Colonic mucosa (tissue), 4 donors: ENCODE results near the gene WDR7. TPM values are rescaled to one million over a fixed set of nuclear protein-coding genes. Genes with fewer than 3 reads are reported as not detected.

ENCODE experiments used
- DNase-seq: peaks from one replicate; pipeline ENCODE4 v3.0.0-alpha.2; 2020
- H3K27ac ChIP-seq: fragments of 200-600 bp; one replicate; pipeline ENCODE4 v1.8.0; 2021
- H3K27me3 ChIP-seq: fragments of 200-600 bp; one replicate; pipeline ENCODE4 v1.8.0; 2021
- H3K36me3 ChIP-seq: fragments of 200-600 bp; one replicate; pipeline ENCODE4 v1.8.0; 2021
- H3K4me1 ChIP-seq: fragments of 200-600 bp; one replicate; pipeline ENCODE4 v1.8.0; 2021; ENCODE audit warnings: mild to moderate bottlenecking
- H3K4me3 ChIP-seq: fragments of 200-600 bp; one replicate; pipeline ENCODE4 v1.8.0; 2021
- H3K9ac ChIP-seq, 2 donors: one replicate each; pipeline ENCODE4 v1.7.0; 2013; ENCODE audit warnings: control low read depth in 2 of 2, low read depth in 2 of 2, low read length in 2 of 2
- H3K9me3 ChIP-seq: fragments of 200-600 bp; one replicate; pipeline ENCODE4 v1.8.0; 2021
- intact Hi-C: fragments of 100-400 bp; cut with DNase I; formaldehyde crosslinking; loops from one replicate; pipeline ENCODE4 v1.14.1; 2022
- total RNA-seq, 2 donors: library from RNA; stranded (reverse); fragmentation: NEBNext Ultra II Directional in 1 of 2; extraction: Animal tissue kit (Norgen Biotek cat#: 25700) in 1 of 2; gene quantifications; one replicate each; pipeline ENCODE4 v1.2.1, GENCODE V29; 2021
- TF ChIP-seq, protein P1 (sequence below): fragments of 200-600 bp; IDR thresholded peaks from one replicate; pipeline ENCODE4 v1.8.0; 2022; ENCODE audit warnings: antibody characterized with exemption, mild to moderate bottlenecking
- donor health status: healthy.
- donor health status: DM: no; HTN: no; CAD: no.
- donor health status: DM: no; HTN: no; CAD: no.

WDR7 gene
- total RNA-seq, 2 donors from 2014 or later: 16.8 to 21.2 TPM

DNA sequence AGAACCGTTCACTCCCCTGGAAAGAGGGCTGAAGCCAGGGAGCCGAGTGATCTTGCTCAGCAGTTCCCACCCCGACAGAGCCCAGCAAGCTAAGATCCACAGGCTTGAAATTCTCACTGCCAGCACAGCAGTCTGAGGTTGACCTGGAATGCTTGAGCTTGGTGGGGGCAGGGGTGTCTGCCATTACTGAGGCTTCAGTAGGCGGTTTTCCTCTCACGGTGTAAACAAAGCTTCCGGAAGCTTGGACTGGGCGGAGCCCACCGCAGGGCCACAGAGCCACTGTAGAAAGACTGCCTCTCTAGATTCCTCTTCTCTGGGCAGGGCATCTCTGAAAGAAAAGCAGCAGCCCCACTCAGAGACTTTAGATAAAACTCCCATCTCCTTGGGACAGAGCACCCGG, 180.8 kb downstream of the WDR7 start:
- Histone ChIP-seq H3K4me1 (no peaks in the 10 kb centered on the region), H3K36me3 (no peaks in the 10 kb centered on the region), H3K27ac (no peak overlapping the region), H3K9me3 (no peaks in the 10 kb centered on the region), H3K27me3 (no peaks in the 10 kb centered on the region), H3K9ac (no peak overlapping the region), H3K4me3 (no peak overlapping the region)
- intact Hi-C loops: no loop called here
- TF ChIP-seq, protein P1, sequence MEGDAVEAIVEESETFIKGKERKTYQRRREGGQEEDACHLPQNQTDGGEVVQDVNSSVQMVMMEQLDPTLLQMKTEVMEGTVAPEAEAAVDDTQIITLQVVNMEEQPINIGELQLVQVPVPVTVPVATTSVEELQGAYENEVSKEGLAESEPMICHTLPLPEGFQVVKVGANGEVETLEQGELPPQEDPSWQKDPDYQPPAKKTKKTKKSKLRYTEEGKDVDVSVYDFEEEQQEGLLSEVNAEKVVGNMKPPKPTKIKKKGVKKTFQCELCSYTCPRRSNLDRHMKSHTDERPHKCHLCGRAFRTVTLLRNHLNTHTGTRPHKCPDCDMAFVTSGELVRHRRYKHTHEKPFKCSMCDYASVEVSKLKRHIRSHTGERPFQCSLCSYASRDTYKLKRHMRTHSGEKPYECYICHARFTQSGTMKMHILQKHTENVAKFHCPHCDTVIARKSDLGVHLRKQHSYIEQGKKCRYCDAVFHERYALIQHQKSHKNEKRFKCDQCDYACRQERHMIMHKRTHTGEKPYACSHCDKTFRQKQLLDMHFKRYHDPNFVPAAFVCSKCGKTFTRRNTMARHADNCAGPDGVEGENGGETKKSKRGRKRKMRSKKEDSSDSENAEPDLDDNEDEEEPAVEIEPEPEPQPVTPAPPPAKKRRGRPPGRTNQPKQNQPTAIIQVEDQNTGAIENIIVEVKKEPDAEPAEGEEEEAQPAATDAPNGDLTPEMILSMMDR: no peak
- no peak for DNase-seq

DNA sequence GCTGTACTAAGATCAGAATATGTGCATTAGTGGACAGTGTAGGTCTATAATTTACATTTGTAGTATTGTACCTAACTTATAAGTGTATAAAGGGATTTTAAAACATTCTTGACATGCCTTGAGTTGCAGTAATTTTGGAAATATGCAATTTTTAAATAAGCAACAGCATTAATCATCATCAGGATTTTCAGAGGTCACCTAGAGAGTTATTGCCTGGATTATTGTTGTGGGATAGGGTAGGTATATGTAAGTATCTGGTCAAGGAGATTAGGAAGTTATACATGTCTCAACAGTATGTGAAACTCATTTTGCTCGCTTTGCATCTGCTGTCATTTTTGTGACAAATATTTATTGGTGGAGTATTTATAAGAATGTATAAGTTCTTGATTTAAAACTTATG, 184.2 kb downstream of the WDR7 start:
- Histone ChIP-seq H3K36me3 (no peaks in the 10 kb centered on the region), H3K4me1 (no peaks in the 10 kb centered on the region), H3K4me3 (no peak overlapping the region), H3K9me3 (no peaks in the 10 kb centered on the region), H3K27me3 (no peaks in the 10 kb centered on the region), H3K9ac (no peak overlapping the region), H3K27ac (no peak overlapping the region)
- intact Hi-C loops: no loop called here
- no peak for DNase-seq
- TF ChIP-seq, protein P1: no peak

DNA sequence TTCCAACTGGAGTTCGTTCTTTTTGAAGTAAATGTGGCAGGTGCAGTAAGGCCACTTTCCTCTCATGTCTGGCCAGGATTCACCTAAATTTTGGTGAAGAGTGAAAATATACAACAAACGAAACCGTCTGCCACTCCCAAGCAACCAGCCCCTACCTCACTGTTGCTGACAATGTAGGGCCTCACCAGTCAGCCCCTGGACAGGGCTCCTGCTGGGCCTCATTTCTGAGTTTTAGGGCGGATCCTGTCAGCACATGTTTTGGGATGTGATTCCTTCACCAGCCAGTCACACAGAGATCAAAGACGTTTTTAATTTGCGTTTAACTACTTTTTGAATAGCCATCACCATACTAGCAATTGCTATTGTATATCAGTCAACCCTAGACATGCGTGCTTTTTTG, 185.0 kb downstream of the WDR7 start:
- intact Hi-C loops: no loop called here
- H3K27me3 ChIP-seq: no peaks in the 10 kb centered on the region
- no peaks in the 10 kb centered on the region for H3K36me3 ChIP-seq
- H3K27ac ChIP-seq: no peak overlapping the region
- no peak overlapping the region for H3K9ac ChIP-seq
- H3K9me3 ChIP-seq: no peaks in the 10 kb centered on the region
- TF ChIP-seq, protein P1: no peak
- no peak for DNase-seq
- no peaks in the 10 kb centered on the region for H3K4me1 ChIP-seq
- H3K4me3 ChIP-seq: no peak overlapping the region

DNA sequence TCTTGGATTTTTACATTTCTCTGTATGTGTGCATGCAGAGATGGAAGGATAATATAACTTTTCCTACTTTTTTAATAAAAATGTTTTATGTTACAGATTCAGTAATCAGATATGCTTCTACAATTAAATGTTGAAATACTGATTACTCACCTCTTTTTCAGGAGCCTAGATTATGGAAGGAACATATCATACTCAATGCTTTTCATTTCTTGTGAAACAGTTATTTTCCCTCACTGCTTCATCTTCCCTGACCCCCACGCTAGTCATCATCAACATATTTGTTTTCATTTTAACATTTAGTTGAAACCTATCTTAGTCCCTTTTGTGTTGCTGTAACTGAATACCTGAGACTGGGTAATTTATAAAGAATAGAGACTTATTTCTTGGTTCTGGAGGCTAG, 190.7 kb downstream of the WDR7 start:
- H3K4me3 ChIP-seq: no peak overlapping the region
- DNase-seq: no peak
- TF ChIP-seq, protein P1: no peak
- no peaks in the 10 kb centered on the region for H3K9me3 ChIP-seq
- no peaks in the 10 kb centered on the region for H3K36me3 ChIP-seq
- no peaks in the 10 kb centered on the region for H3K4me1 ChIP-seq
- H3K27ac ChIP-seq: no peak overlapping the region
- H3K9ac ChIP-seq: no peak overlapping the region
- H3K27me3 ChIP-seq: no peaks in the 10 kb centered on the region
- intact Hi-C loops: no loop called here

DNA sequence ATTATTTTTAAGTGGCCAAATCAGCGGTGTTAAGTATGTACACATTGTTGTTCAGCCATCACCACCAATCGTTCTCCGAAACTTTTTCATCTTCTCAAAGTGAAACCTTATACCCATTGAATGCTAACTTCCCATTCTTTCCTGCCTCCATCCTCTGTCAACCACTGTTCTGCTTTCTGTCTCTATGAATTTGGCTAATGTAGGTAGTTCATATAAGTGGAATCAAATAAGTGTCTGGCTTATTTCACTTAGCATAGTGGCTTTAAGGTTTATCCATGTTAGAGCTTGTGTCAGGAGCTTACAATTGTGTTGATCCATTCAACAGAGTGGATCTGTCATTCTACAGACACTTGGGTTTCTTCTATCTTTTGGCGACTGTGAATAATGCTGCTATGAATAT, 192.1 kb downstream of the WDR7 start:
- Histone ChIP-seq H3K4me3 (no peak overlapping the region), H3K27me3 (no peaks in the 10 kb centered on the region), H3K9me3 (no peaks in the 10 kb centered on the region), H3K27ac (no peak overlapping the region), H3K4me1 (no peaks in the 10 kb centered on the region), H3K36me3 (no peaks in the 10 kb centered on the region), H3K9ac (no peak overlapping the region)
- TF ChIP-seq, protein P1: no peak
- DNase-seq: no peak
- intact Hi-C loops: no loop called here

DNA sequence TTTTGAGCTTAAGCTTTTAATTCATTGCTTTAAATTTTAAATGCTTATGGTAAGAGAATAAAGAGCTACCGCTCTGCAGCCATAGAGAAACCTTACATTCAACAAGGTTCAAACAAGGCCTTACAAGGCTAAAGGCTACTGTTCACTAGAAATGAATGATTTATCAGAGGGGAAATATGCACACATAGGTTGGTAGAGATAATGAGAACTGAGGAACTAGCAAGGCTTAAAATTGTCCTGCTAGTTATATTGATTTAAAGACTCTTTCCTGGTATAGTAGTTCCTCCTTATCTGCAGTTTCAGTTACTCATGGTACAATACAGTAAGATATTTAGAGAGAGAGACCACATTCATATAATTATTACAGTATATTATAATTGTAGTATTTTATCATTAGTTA, 193.4 kb downstream of the WDR7 start:
- intact Hi-C loops: no loop called here
- TF ChIP-seq, protein P1: no peak
- no peaks in the 10 kb centered on the region for H3K36me3 ChIP-seq
- H3K9me3 ChIP-seq: no peaks in the 10 kb centered on the region
- H3K4me1 ChIP-seq: no peaks in the 10 kb centered on the region
- no peak overlapping the region for H3K4me3 ChIP-seq
- H3K27me3 ChIP-seq: no peaks in the 10 kb centered on the region
- no peak overlapping the region for H3K9ac ChIP-seq
- no peak for DNase-seq
- no peak overlapping the region for H3K27ac ChIP-seq
